OCI-LY3 (cell line): ENCODE measurements around the gene LAMC2.
"Not testable (repeated sequence)": the region's sequence is repeated elsewhere in the genome, so short reads cannot be mapped to it uniquely, and the experiment has no call there.

Source experiments
- H2AFZ ChIP-seq: fragments of 200-600, 300-600 bp; shearing (Covaris generic); 2 replicates; pipeline ENCODE4 v1.6.0; 2014; ENCODE audit warnings: antibody characterized with exemption, low read depth, low read length
- H3K27ac ChIP-seq: fragments of 200-600, 300-600 bp; sonication (generic); 2 replicates; pipeline ENCODE4 v1.5.1; 2014; ENCODE audit warnings: mild to moderate bottlenecking, low read length, moderate library complexity, mixed read lengths
- H3K27me3 ChIP-seq: fragments of 200-600, 300-600 bp; sonication (generic); 2 replicates; pipeline ENCODE4 v1.6.1; 2014; ENCODE audit warnings: low read depth, low read length, mixed read lengths
- H3K36me3 ChIP-seq: fragments of 200-600, 300-600 bp; sonication (generic); replicated peaks from 2 replicates; pipeline ENCODE3; 2014; ENCODE audit warnings: low read depth, low read length, mixed read lengths
- H3K4me1 ChIP-seq: fragments of 300-600, 200-600 bp; sonication (generic); 2 replicates; pipeline ENCODE4 v1.6.1; 2014; ENCODE audit warnings: low read length, mixed read lengths
- H3K4me2 ChIP-seq: fragments of 200-600, 300-600 bp; sonication (generic); 2 replicates; pipeline ENCODE4 v1.6.1; 2014; ENCODE audit warnings: low read length, mixed read lengths
- H3K4me3 ChIP-seq: fragments of 300-600, 200-600 bp; sonication (generic); 2 replicates; pipeline ENCODE4 v1.5.1; 2014; ENCODE audit warnings: antibody characterized with exemption, mild to moderate bottlenecking, low read length, moderate library complexity
- H3K79me2 ChIP-seq: fragments of 300-600, 200-600 bp; shearing (Covaris generic); 2 replicates; pipeline ENCODE4 v1.6.1; 2014; ENCODE audit warnings: mild to moderate bottlenecking, low read length, mixed read lengths
- H3K9ac ChIP-seq: fragments of 300-600, 200-600 bp; shearing (Covaris generic); 2 replicates; pipeline ENCODE4 v1.6.0; 2014; ENCODE audit warnings: mild to moderate bottlenecking, low read length, moderate library complexity
- H3K9me3 ChIP-seq: fragments of 200-600, 300-600 bp; shearing (Covaris generic); 2 replicates; pipeline ENCODE4 v1.6.1; 2014; ENCODE audit warnings: low read length, mixed read lengths; ENCODE audit not compliant: insufficient read depth
- H4K20me1 ChIP-seq: fragments of 200-600, 300-600 bp; sonication (generic); 2 replicates; pipeline ENCODE4 v1.6.1; 2016; ENCODE audit warnings: low read length, mixed read lengths; ENCODE audit not compliant: insufficient read depth
- EZH2phosphoT487 ChIP-seq: fragments of 200-600 bp; shearing (Covaris generic); IDR thresholded peaks from 2 replicates; pipeline ENCODE4 v1.6.1; 2018; ENCODE audit warnings: antibody characterized with exemption, mixed run types, low read depth
- TF ChIP-seq, protein P1 (sequence below): fragments of 200-600, 300-600 bp; sonication (generic); IDR thresholded peaks from 2 replicates; pipeline ENCODE4 v1.5.1; 2014; ENCODE audit warnings: antibody characterized with exemption, low read length, low read depth

Gene LAMC2

DNA sequence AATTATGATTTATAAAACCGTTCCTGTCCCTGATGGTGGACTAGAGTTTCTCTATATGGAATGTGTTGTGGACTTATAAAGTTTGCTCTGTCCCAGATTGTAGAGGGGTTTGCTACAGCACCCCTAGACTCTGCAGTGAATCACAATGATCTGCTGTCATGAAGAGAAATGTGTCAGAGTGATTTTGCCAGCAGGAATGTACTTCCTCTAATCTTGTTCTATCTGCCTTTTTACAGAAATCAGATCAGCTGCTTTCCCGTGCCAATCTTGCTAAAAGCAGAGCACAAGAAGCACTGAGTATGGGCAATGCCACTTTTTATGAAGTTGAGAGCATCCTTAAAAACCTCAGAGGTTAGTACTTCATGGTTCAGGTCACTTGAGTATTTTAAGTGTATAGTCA, 52.0 kb downstream of the LAMC2 start:
- H4K20me1 ChIP-seq = no peaks in the 10 kb centered on the region
- H3K27me3 ChIP-seq = no peaks in the 10 kb centered on the region; the same call in 1 of the 2 replicates
- TF ChIP-seq EZH2phosphoT487 = no peak
- TF ChIP-seq, protein P1, sequence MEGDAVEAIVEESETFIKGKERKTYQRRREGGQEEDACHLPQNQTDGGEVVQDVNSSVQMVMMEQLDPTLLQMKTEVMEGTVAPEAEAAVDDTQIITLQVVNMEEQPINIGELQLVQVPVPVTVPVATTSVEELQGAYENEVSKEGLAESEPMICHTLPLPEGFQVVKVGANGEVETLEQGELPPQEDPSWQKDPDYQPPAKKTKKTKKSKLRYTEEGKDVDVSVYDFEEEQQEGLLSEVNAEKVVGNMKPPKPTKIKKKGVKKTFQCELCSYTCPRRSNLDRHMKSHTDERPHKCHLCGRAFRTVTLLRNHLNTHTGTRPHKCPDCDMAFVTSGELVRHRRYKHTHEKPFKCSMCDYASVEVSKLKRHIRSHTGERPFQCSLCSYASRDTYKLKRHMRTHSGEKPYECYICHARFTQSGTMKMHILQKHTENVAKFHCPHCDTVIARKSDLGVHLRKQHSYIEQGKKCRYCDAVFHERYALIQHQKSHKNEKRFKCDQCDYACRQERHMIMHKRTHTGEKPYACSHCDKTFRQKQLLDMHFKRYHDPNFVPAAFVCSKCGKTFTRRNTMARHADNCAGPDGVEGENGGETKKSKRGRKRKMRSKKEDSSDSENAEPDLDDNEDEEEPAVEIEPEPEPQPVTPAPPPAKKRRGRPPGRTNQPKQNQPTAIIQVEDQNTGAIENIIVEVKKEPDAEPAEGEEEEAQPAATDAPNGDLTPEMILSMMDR = no peak
- H2AFZ ChIP-seq = no peak overlapping the region
- no peak overlapping the region for H3K4me2 ChIP-seq
- H3K36me3 ChIP-seq = no peaks in the 10 kb centered on the region
- H3K9ac ChIP-seq = no peak overlapping the region
- H3K9me3 ChIP-seq = no peaks in the 10 kb centered on the region
- H3K27ac ChIP-seq = no peak overlapping the region
- no peaks in the 10 kb centered on the region for H3K79me2 ChIP-seq
- H3K4me3 ChIP-seq = no peak overlapping the region
- no peaks in the 10 kb centered on the region for H3K4me1 ChIP-seq

DNA sequence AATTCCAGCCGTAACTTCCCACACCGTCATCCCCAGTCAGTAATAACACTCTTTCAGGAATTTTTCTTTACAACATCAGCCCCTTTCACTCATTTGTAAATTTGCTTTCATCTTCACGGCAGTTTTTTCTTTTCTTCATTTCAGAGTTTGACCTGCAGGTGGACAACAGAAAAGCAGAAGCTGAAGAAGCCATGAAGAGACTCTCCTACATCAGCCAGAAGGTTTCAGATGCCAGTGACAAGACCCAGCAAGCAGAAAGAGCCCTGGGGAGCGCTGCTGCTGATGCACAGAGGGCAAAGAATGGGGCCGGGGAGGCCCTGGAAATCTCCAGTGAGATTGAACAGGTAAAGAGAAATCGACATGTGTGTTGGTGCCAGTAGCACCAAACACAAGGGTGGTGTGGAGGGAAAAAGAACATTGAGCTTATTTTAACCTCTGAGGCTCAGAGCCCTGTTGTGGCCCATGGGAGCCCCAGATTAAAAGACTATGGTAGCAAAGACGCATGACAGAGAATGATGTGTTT, 53.2 kb downstream of the LAMC2 start:
- Histone ChIP-seq H4K20me1 (no peaks in the 10 kb centered on the region), H3K27ac (no peak overlapping the region), H3K79me2 (no peaks in the 10 kb centered on the region), H3K4me2 (no peak overlapping the region), H3K27me3 (peaks cover 9% of the 10 kb centered on the region; the same call in 1 of the 2 replicates), H3K9me3 (no peaks in the 10 kb centered on the region), H3K4me3 (no peak overlapping the region), H3K9ac (no peak overlapping the region), H3K36me3 (no peaks in the 10 kb centered on the region), H2AFZ (no peak overlapping the region), H3K4me1 (no peaks in the 10 kb centered on the region)
- TF ChIP-seq, protein P1 = no peak
- TF ChIP-seq EZH2phosphoT487 = no peak

DNA sequence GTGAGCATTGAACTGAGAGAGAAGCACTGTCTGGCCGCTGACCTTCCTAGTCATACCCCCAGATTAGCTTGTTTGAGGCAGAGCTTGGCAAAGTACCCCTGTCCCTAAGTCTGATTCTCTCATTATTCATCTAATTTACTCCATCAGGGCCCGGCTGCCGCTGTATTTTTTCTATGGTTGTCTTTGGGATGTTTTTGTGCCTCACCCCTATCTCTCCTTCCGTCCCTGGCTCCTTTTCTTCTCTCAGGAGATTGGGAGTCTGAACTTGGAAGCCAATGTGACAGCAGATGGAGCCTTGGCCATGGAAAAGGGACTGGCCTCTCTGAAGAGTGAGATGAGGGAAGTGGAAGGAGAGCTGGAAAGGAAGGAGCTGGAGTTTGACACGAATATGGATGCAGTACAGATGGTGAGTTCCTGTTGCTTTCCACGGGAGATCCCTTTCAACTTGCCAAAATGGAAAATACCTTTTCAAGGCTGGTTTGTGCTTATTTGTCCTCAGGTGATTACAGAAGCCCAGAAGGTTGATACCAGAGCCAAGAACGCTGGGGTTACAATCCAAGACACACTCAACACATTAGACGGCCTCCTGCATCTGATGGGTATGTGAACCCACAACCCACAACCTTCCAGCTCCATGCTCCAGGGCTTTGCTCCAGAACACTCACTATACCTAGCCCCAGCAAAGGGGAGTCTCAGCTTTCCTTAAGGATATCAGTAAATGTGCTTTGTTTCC, 53.9 kb downstream of the LAMC2 start:
- H3K4me1 ChIP-seq = no peaks in the 10 kb centered on the region
- no peak overlapping the region for H3K27ac ChIP-seq
- no peak overlapping the region for H3K9ac ChIP-seq
- no peak for TF ChIP-seq EZH2phosphoT487
- TF ChIP-seq, protein P1 = no peak
- no peaks in the 10 kb centered on the region for H3K79me2 ChIP-seq
- no peaks in the 10 kb centered on the region for H4K20me1 ChIP-seq
- H3K9me3 ChIP-seq = no peaks in the 10 kb centered on the region
- H3K4me3 ChIP-seq = no peak overlapping the region
- no peak overlapping the region for H3K4me2 ChIP-seq
- peaks cover 13% of the 10 kb centered on the region; the same call in 1 of the 2 replicates for H3K27me3 ChIP-seq
- no peaks in the 10 kb centered on the region for H3K36me3 ChIP-seq
- no peak overlapping the region for H2AFZ ChIP-seq

DNA sequence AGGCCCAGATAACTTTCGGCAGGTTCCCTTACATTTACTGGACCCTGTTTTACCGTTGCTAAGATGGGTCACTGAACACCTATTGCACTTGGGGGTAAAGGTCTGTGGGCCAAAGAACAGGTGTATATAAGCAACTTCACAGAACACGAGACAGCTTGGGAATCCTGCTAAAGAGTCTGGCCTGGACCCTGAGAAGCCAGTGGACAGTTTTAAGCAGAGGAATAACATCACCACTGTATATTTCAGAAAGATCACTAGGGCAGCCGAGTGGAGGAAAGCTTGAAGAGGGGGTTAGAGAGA, 54.4 kb downstream of the LAMC2 start:
- Histone ChIP-seq H3K36me3 (no peaks in the 10 kb centered on the region), H3K9ac (no peak overlapping the region), H4K20me1 (no peaks in the 10 kb centered on the region)

DNA sequence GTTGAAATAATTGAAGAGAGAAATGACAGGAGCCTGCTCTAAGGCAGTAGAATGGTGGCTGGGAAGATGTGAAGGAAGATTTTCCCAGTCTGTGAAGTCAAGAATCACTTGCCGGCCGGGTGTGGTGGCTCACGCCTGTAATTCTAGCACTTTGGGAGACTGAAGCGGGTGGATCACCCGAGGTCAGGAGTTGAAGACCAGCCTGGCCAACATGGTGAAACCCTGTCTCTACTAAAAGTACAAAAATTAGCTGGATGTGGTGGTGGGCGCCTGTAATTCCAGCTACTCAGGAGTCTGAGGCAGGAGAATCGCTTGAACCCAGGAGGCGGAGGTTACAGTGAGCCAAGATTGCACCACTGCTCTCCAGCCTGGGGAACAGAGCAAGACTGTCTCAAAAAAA, 54.8 kb downstream of the LAMC2 start:
- H3K9ac ChIP-seq, H3K27ac ChIP-seq, H3K4me3 ChIP-seq, H3K4me2 ChIP-seq, H3K36me3 ChIP-seq, H4K20me1 ChIP-seq, H3K4me1 ChIP-seq, H2AFZ ChIP-seq, H3K9me3 ChIP-seq, H3K79me2 ChIP-seq: not testable (repeated sequence)
- H3K27me3 ChIP-seq = peaks cover 16% of the 10 kb centered on the region; the same call in 1 of the 2 replicates

More for the DNA sequence above, 54.4 kb downstream of the LAMC2 start:
- Histone ChIP-seq H3K9me3 (no peaks in the 10 kb centered on the region), H3K4me1 (no peaks in the 10 kb centered on the region), H2AFZ (no peak overlapping the region), H3K4me2 (no peak overlapping the region), H3K79me2 (no peaks in the 10 kb centered on the region), H3K27ac (no peak overlapping the region), H3K4me3 (no peak overlapping the region), H3K27me3 (peaks cover 16% of the 10 kb centered on the region; the same call in 1 of the 2 replicates)
- TF ChIP-seq, protein P1 = no peak
- no peak for TF ChIP-seq EZH2phosphoT487
